Fibroblast of the aortic adventitia (primary cell): ENCODE data around the gene CBLB. TPM values are rescaled to one million over a fixed set of nuclear protein-coding genes. Genes with fewer than 3 reads are reported as not detected.
"Not testable (repeated sequence)": the region's sequence is repeated elsewhere in the genome, so short reads cannot be mapped to it uniquely, and the experiment has no call there.

Experiments
- DNase-seq: peaks from one replicate; pipeline ENCODE4 v3.0.0-alpha.2; 2010; ENCODE audit warnings: low read depth
- H3K4me3 ChIP-seq: 2 replicates; pipeline ENCODE4 v1.5.1; 2011; ENCODE audit warnings: low read depth, mild to moderate bottlenecking, control low read depth, low read length, moderate library complexity
- CTCF ChIP-seq: IDR thresholded peaks from 2 replicates; pipeline ENCODE4 v1.5.1; 2011; ENCODE audit warnings: mild to moderate bottlenecking, low read length, control low read depth, inconsistent platforms; ENCODE audit not compliant: insufficient read depth
- total RNA-seq: library from RNA; depleted of rRNA; stranded (reverse); fragments of >200 nt; gene quantifications from 2 replicates; pipeline ENCODE4 v1.2.3, GENCODE V29; 2012; ENCODE audit warnings: low replicate concordance

CBLB gene
- total RNA-seq, 1 donor = 63.9 TPM

GRCh38 chr3:105765308-105765639, 103.5 kb downstream of the CBLB start:
- no peak overlapping the region for H3K4me3 ChIP-seq
- no peak for DNase-seq
- no peak for TF ChIP-seq CTCF

GRCh38 chr3:105764378-105765307, 104.2 kb downstream of the CBLB start:
- no peak overlapping the region for H3K4me3 ChIP-seq
- TF ChIP-seq CTCF = no peak
- DNase-seq = no peak

DNA sequence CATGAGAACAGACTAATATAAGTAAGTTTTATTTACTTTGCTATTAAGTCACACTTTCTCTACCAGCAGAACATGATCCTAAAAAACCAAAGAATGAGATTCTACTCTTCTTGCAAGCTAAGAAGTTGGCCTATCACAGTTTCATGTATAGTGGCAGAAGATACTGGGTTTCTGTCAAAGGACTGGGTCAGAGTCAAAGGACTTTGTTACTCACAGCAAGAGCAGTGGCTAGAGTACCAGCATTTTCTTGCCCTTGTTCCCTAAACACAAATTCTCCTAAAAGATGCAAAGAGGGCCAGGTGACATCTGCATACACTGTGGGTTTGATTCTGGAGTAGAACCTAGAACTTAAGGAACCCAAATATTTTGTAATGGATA, 105.2 kb downstream of the CBLB start:
- DNase-seq = no peak
- no peak for TF ChIP-seq CTCF
- H3K4me3 ChIP-seq = no peak overlapping the region

DNA sequence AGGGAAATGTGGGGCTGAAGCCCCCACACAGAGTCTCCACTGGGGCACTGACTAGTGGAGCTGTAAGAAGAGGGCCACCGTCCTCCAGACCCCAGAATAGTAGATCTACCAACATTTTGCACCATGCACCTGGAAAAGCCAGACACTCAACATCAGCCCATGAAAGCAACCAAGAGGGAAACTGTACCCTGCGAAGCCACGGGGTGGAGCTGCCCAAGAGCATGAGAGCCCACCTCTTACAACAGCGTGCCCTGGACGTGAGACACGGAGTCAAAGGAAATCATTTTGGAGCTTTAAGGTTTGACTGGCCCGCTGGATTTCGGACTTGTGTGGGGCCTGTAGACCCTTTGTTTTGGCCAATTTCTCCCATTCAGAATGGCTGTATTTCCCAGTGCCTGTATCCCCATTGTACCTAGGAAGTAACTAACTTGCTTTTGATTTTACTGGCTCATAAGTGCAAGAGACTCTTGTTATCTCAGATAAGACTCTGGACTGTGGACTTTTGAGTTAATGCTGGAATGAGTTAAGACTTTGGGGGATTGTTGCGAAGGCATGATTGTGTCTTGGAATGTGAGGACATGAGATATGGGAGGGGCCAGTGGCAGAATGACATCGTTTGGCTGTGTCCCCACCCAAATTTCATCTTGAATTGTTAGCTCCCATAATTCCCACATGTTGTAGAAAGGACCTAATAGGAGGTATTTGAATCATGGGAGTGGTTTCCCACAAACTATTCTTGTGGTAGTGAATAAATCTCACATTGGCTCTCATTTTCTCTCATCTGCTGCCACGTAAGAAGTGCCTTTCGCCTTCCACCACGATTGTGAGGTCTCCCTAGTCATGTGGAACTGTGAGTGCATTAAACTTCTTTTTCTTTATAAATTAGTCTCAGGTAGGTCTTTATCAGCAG, 105.8 kb downstream of the CBLB start:
- no peak overlapping the region for H3K4me3 ChIP-seq
- no peak for DNase-seq
- TF ChIP-seq CTCF = no peak

GRCh38 chr3:105762214-105762613, 106.6 kb downstream of the CBLB start:
- not testable (repeated sequence) for DNase-seq

GRCh38 chr3:105759442-105760078, 109.3 kb downstream of the CBLB start:
- no peak overlapping the region for H3K4me3 ChIP-seq
- no peak for TF ChIP-seq CTCF
- DNase-seq = no peak

More at GRCh38 chr3:105762214-105762613, 106.6 kb downstream of the CBLB start:
- H3K4me3 ChIP-seq = not testable (repeated sequence)

DNA sequence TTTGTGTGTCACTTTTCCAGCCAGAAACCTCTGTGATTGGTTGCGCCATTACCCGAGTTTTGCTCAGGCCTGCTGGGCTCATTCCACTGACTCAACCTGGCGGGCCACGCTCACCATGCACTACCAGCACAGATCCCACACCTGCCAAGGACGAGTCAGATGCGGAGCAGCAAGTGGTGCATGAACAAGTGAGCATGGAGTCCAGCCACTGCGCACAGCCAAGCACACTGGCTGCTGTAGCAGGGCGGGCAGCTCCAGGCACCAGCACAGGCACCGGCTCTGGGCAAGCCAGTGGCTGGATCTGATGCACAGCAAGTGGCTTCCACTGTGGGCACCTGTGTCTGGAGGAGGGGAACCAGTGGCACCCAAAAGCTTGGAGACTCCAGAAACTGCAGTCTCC, 110.4 kb downstream of the CBLB start:
- DNase-seq = no peak
- no peak overlapping the region for H3K4me3 ChIP-seq
- TF ChIP-seq CTCF = no peak
